Measurements from ENCODE around the gene CDH15.

DNA sequence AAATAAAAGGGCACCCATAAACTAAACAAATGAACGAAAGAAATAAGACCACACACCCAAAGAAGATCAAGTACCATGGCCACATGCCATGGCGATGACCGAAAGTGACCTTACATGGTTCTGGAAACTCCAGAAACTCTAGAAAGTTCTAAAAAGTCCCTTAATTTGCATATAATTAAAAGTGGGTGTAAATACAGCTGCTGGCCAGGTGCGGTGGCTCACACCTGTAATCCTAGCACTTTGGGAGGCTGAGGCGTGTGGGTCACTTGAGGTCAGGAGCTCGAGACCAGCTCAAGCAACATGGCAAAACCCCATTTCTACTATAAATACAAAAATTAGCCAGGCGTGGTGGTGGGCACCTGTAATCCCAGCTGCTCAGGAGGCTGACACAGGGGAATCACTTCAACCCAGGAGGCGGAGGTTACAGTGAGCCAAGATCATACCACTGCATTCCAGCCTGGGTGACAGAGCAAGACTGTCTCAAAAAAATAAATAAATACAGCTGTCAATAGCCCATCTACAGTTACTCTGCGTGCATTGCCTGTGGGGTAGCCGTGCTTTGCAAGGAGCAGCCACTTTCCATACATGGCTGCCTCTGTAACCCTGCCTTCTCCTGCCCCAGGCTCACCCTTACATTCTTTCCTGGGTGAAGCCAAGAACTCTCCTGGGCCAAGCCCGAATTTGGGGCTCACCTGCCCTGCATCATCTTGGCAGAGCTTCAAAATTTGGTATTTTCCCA is 38.8 kb downstream of the CDH15 start:
- TF ChIP-seq, protein P1, sequence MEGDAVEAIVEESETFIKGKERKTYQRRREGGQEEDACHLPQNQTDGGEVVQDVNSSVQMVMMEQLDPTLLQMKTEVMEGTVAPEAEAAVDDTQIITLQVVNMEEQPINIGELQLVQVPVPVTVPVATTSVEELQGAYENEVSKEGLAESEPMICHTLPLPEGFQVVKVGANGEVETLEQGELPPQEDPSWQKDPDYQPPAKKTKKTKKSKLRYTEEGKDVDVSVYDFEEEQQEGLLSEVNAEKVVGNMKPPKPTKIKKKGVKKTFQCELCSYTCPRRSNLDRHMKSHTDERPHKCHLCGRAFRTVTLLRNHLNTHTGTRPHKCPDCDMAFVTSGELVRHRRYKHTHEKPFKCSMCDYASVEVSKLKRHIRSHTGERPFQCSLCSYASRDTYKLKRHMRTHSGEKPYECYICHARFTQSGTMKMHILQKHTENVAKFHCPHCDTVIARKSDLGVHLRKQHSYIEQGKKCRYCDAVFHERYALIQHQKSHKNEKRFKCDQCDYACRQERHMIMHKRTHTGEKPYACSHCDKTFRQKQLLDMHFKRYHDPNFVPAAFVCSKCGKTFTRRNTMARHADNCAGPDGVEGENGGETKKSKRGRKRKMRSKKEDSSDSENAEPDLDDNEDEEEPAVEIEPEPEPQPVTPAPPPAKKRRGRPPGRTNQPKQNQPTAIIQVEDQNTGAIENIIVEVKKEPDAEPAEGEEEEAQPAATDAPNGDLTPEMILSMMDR (IDR thresholded peaks at IDR 0.05; ENCODE audit: borderline replicate concordance, extremely low read depth, low read length, poor library complexity, severe bottlenecking): no peak
- no peak for TF ChIP-seq EZH2 (IDR thresholded peaks at IDR 0.05; ENCODE audit: borderline replicate concordance, low read depth, low read length, severe bottlenecking)
